CD4-positive, CD25-positive, alpha-beta regulatory T cell (primary cell): ENCODE results near the gene TMEM151B. TPM values are rescaled to one million over a fixed set of nuclear protein-coding genes. Genes with fewer than 3 reads are reported as not detected.

Experiments used
- ATAC-seq, 2 donors: fragments of 150-1000 bp; cut with Tn5 transposase; one replicate each; pipeline ENCODE4 v1.10.0; 2021; ENCODE audit warnings: low read depth in 2 of 2, moderate number of reproducible peaks in 2 of 2, moderate library complexity in 1 of 2
- DNase-seq, 3 donors: peaks; one replicate each; pipeline versions ENCODE4 v3.0.0 to v3.0.0-alpha.2; 2012 to 2022; ENCODE audit warnings: mixed read lengths in 1 of 3
- H3K27ac ChIP-seq: one replicate; pipeline ENCODE4 v1.7.0; 2013; ENCODE audit warnings: mild to moderate bottlenecking, low read length; ENCODE audit not compliant: insufficient read depth, poor library complexity, severe bottlenecking
- H3K27me3 ChIP-seq: one replicate; pipeline ENCODE4 v1.7.0; 2013; ENCODE audit warnings: low read length; ENCODE audit not compliant: control insufficient read depth, insufficient read depth
- H3K36me3 ChIP-seq: one replicate; pipeline ENCODE4 v1.7.0; 2013; ENCODE audit warnings: mild to moderate bottlenecking, low read length, moderate library complexity; ENCODE audit not compliant: control insufficient read depth, insufficient read depth
- H3K4me1 ChIP-seq: 2 replicates; pipeline ENCODE4 v1.7.0; 2013; ENCODE audit warnings: mild to moderate bottlenecking, low read length; ENCODE audit not compliant: insufficient read depth, control insufficient read depth, poor library complexity, severe bottlenecking
- H3K4me3 ChIP-seq: one replicate; pipeline ENCODE4 v1.7.0; 2013; ENCODE audit warnings: low read depth, mild to moderate bottlenecking, low read length, moderate library complexity
- H3K9me3 ChIP-seq, 2 experiments: 1 replicate in 1 of 2; 2 replicates in 1 of 2; pipeline ENCODE4 v1.7.0; 2013; ENCODE audit warnings: low read length in 2 of 2, mild to moderate bottlenecking in 1 of 2, moderate library complexity in 1 of 2; ENCODE audit not compliant: control insufficient read depth in 2 of 2
- H3K27ac Mint-ChIP-seq, 3 donors: one replicate each; pipeline ENCODE4 v1.8.0; 2020 to 2022; ENCODE audit warnings: mild to moderate bottlenecking in 3 of 3, mixed read lengths in 3 of 3, moderate library complexity in 2 of 3
- H3K27me3 Mint-ChIP-seq: one replicate; pipeline ENCODE4 v1.8.0; 2022; ENCODE audit warnings: mild to moderate bottlenecking, mixed read lengths
- H3K36me3 Mint-ChIP-seq: one replicate; pipeline ENCODE4 v1.8.0; 2020; ENCODE audit warnings: mixed read lengths
- H3K4me1 Mint-ChIP-seq, 4 donors: one replicate each; pipeline ENCODE4 v1.8.0; 2020 to 2022; ENCODE audit warnings: mixed read lengths in 4 of 4, mild to moderate bottlenecking in 1 of 4
- H3K4me3 Mint-ChIP-seq, 4 donors: one replicate each; pipeline ENCODE4 v1.8.0; 2020 to 2022; ENCODE audit warnings: mild to moderate bottlenecking in 4 of 4, mixed read lengths in 4 of 4, moderate library complexity in 3 of 4
- H3K9me3 Mint-ChIP-seq, 7 donors: one replicate each; pipeline ENCODE4 v1.8.0; 2020 to 2022; ENCODE audit warnings: mixed read lengths in 7 of 7, mild to moderate bottlenecking in 3 of 7, moderate library complexity in 2 of 7
- polyA plus RNA-seq, 4 donors: library from polyadenylated mRNA; unstranded; fragments of 300-500 nt; fragmentation: Illumina TruSeq; gene quantifications; one replicate each; pipeline ENCODE4 v1.2.3, GENCODE V29; 2021
- total RNA-seq: library from RNA; stranded (reverse); gene quantifications from one replicate; pipeline ENCODE4 v1.2.3, GENCODE V29; 2022

The TMEM151B gene
- total and polyA plus RNA-seq, 5 donors from 2014 or later, result not detected

GRCh38 chr6:44272529-44272928, 2.3 kb downstream of the TMEM151B start:
- no peak overlapping the region for H3K27ac Mint-ChIP-seq
- ATAC-seq, result no peak

GRCh38 chr6:44272999-44273566, 2.8 kb downstream of the TMEM151B start:
- Mint-ChIP-seq H3K4me3 (peak overlapping the region in 2 of 4 donors; percentile 16 to 90), H3K27ac (no peak overlapping the region), H3K27me3 (peaks cover 70% of the 10 kb centered on the region), H3K9me3 (peaks cover 0 to 2% (median 0%) of the 10 kb centered on the region in 7 donors), H3K36me3 (peaks cover 3% of the 10 kb centered on the region), H3K4me1 (peaks cover 0 to 23% (median 10%) of the 10 kb centered on the region in 4 donors)
- Histone ChIP-seq H3K9me3 (no peaks in the 10 kb centered on the region), H3K27ac (no peak overlapping the region), H3K36me3 (no peaks in the 10 kb centered on the region), H3K4me1 (peaks cover 14% of the 10 kb centered on the region), H3K27me3 (peaks cover 23% of the 10 kb centered on the region), H3K4me3 (no peak overlapping the region)
- ATAC-seq, result no peak
- DNase-seq, result no peak

More at GRCh38 chr6:44272529-44272928, 2.3 kb downstream of the TMEM151B start:
- DNase-seq, result no peak
- Histone ChIP-seq H3K9me3 (no peaks in the 10 kb centered on the region), H3K4me1 (peaks cover 14% of the 10 kb centered on the region), H3K27me3 (peaks cover 22% of the 10 kb centered on the region), H3K27ac (no peak overlapping the region), H3K4me3 (no peak overlapping the region), H3K36me3 (no peaks in the 10 kb centered on the region)
- peaks cover 0 to 2% (median 0%) of the 10 kb centered on the region in 7 donors for H3K9me3 Mint-ChIP-seq
- H3K27me3 Mint-ChIP-seq, result peaks cover 71% of the 10 kb centered on the region
- peaks cover 0 to 27% (median 13%) of the 10 kb centered on the region in 4 donors for H3K4me1 Mint-ChIP-seq
- H3K4me3 Mint-ChIP-seq, result peak overlapping the region in 2 of 4 donors; percentile 16 to 90
- H3K36me3 Mint-ChIP-seq, result peaks cover 3% of the 10 kb centered on the region

GRCh38 chr6:44273617-44274016, 3.4 kb downstream of the TMEM151B start:
- Histone ChIP-seq H3K4me3 (no peak overlapping the region), H3K4me1 (peaks cover 14% of the 10 kb centered on the region), H3K36me3 (no peaks in the 10 kb centered on the region), H3K27ac (no peak overlapping the region), H3K27me3 (peaks cover 23% of the 10 kb centered on the region), H3K9me3 (no peaks in the 10 kb centered on the region)
- Mint-ChIP-seq H3K36me3 (peaks cover 3% of the 10 kb centered on the region), H3K9me3 (peaks cover 0 to 2% (median 0%) of the 10 kb centered on the region in 7 donors), H3K27ac (no peak overlapping the region), H3K4me1 (peaks cover 0 to 23% (median 10%) of the 10 kb centered on the region in 4 donors), H3K27me3 (peaks cover 71% of the 10 kb centered on the region), H3K4me3 (peak overlapping the region in 1 of 4 donors; percentile 90)
- ATAC-seq (no peak), DNase-seq (no peak)

GRCh38 chr6:44275271-44275748, 5.1 kb downstream of the TMEM151B start:
- Mint-ChIP-seq H3K4me3 (no peak overlapping the region), H3K4me1 (peaks cover 0 to 14% (median 0%) of the 10 kb centered on the region in 4 donors), H3K36me3 (peaks cover 3% of the 10 kb centered on the region), H3K27me3 (peaks cover 62% of the 10 kb centered on the region), H3K9me3 (peaks cover 0 to 2% (median 0%) of the 10 kb centered on the region in 7 donors), H3K27ac (no peak overlapping the region)
- Histone ChIP-seq H3K27ac (no peak overlapping the region), H3K9me3 (no peaks in the 10 kb centered on the region), H3K4me3 (no peak overlapping the region), H3K27me3 (peaks cover 9% of the 10 kb centered on the region), H3K36me3 (no peaks in the 10 kb centered on the region), H3K4me1 (peaks cover 14% of the 10 kb centered on the region)
- DNase-seq (no peak), ATAC-seq (no peak)

- peaks cover 0 to 13% (median 0%) of the 10 kb centered on the region in 4 donors for H3K4me1 Mint-ChIP-seq
- peaks cover 62% of the 10 kb centered on the region for H3K27me3 Mint-ChIP-seq
- Histone ChIP-seq H3K4me1 (peaks cover 12% of the 10 kb centered on the region), H3K27me3 (peaks cover 9% of the 10 kb centered on the region), H3K4me3 (no peak overlapping the region), H3K27ac (no peak overlapping the region), H3K36me3 (no peaks in the 10 kb centered on the region), H3K9me3 (no peaks in the 10 kb centered on the region)
- peaks cover 3% of the 10 kb centered on the region for H3K36me3 Mint-ChIP-seq
- DNase-seq (no peak), ATAC-seq (peak; percentile 52 to 54)
- no peak overlapping the region for H3K4me3 Mint-ChIP-seq
- peaks cover 0 to 2% (median 0%) of the 10 kb centered on the region in 7 donors for H3K9me3 Mint-ChIP-seq
- H3K27ac Mint-ChIP-seq, result no peak overlapping the region
Observed at GRCh38 chr6:44275749-44276648, 5.7 kb downstream of the TMEM151B start.

- Mint-ChIP-seq H3K4me1 (peaks cover 0 to 7% (median 0%) of the 10 kb centered on the region in 4 donors), H3K4me3 (peak overlapping the region in 2 of 4 donors; percentile 47 to 62), H3K27me3 (peaks cover 53% of the 10 kb centered on the region), H3K36me3 (peaks cover 3% of the 10 kb centered on the region), H3K9me3 (peaks cover 0 to 2% (median 0%) of the 10 kb centered on the region in 7 donors), H3K27ac (no peak overlapping the region)
- H3K4me1 ChIP-seq, result peaks cover 9% of the 10 kb centered on the region
- ATAC-seq (no peak), DNase-seq (no peak)
- no peak overlapping the region for H3K4me3 ChIP-seq
- no peak overlapping the region for H3K27ac ChIP-seq
- no peaks in the 10 kb centered on the region for H3K36me3 ChIP-seq
- peaks cover 7% of the 10 kb centered on the region for H3K27me3 ChIP-seq
- no peaks in the 10 kb centered on the region for H3K9me3 ChIP-seq
Observed at GRCh38 chr6:44276667-44277640, 6.7 kb downstream of the TMEM151B start.

GRCh38 chr6:44277763-44278162, 7.5 kb downstream of the TMEM151B start:
- Mint-ChIP-seq H3K4me1 (peaks cover 0 to 7% (median 0%) of the 10 kb centered on the region in 4 donors), H3K27ac (no peak overlapping the region), H3K36me3 (peaks cover under 1% of the 10 kb centered on the region), H3K27me3 (peaks cover 52% of the 10 kb centered on the region), H3K9me3 (no peaks in the 10 kb centered on the region), H3K4me3 (peak overlapping the region in 2 of 4 donors; percentile 8 to 11)
- Histone ChIP-seq H3K27ac (no peak overlapping the region), H3K4me1 (peaks cover 9% of the 10 kb centered on the region), H3K9me3 (no peaks in the 10 kb centered on the region), H3K4me3 (no peak overlapping the region), H3K27me3 (peaks cover 6% of the 10 kb centered on the region), H3K36me3 (no peaks in the 10 kb centered on the region)
- ATAC-seq (no peak), DNase-seq (no peak)
